Right hindlimb (tissue), 1 donor: ENCODE results near the gene SFXN3.

Experiments used
- DNase-seq: peaks from one replicate; pipeline ENCODE4 v3.0.0-alpha.2; 2018

SFXN3 gene

DNA sequence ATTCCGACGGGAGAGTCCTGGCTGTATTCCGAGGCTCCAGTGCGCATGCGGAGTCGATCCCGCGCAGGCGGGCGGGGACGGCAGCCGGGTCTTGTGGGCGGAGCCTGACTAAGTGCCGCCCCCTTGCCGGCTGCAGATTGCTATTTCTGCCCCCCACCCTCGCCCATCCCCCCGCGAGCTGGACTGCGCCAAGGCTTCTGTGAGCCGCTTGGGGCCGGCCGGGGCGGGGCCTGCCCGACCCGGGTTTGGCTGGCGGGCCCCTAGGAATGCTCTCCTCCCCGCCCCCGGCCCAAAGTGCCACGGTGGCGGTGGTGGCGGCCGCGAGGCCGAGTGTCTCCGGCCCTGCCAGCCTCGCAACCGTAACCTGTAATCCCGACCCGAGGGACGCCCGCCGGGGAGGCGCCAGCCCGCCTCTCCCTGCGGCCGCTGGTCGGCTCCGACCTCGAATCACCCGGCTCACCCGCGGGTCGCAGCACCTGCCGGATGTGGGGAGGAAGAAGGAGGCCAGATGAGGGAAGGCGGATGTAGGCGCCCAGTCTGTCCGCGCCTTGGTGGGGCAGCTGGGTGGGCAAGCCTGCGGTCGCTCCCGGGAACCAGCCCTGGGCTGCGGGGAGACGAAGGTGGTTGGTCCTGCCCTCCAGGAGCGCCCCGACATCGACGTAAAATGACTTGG lies 30.1 kb downstream of the SFXN3 start:
- peak; percentile 98 for DNase-seq

DNA sequence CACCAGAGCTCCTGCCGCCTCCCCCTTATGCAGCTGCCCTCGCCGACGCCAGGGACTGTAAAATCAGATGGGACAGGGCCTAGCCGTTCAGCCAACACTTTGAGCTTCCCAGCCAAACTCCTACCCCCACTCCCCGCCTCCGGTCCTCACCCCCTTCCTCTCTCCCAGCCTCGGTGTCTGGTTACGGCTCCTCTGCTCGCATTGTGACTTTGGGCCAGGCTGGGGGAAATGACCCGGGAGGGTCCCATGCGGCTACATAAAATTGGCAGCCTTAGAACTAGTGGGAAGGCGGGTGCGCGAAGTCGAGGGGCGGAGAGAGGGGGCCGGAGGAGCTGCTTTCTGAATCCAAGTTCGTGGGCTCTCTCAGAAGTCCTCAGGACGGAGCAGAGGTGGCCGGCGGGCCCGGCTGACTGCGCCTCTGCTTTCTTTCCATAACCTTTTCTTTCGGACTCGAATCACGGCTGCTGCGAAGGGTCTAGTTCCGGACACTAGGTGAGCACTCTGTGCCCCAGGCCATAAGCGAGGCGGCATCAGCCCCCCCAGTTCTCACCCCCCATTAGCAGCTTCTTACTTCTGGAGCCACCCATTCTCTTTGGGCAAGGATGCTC lies 30.7 kb downstream of the SFXN3 start, which contains the start of gene KAZALD1:
TSS of gene KAZALD1 (plus strand) at position 366 of the 608 bp plus-strand sequence. CDS start 604 bp downstream, outside the sequence.
- DNase-seq, result peak; percentile 97

DNA sequence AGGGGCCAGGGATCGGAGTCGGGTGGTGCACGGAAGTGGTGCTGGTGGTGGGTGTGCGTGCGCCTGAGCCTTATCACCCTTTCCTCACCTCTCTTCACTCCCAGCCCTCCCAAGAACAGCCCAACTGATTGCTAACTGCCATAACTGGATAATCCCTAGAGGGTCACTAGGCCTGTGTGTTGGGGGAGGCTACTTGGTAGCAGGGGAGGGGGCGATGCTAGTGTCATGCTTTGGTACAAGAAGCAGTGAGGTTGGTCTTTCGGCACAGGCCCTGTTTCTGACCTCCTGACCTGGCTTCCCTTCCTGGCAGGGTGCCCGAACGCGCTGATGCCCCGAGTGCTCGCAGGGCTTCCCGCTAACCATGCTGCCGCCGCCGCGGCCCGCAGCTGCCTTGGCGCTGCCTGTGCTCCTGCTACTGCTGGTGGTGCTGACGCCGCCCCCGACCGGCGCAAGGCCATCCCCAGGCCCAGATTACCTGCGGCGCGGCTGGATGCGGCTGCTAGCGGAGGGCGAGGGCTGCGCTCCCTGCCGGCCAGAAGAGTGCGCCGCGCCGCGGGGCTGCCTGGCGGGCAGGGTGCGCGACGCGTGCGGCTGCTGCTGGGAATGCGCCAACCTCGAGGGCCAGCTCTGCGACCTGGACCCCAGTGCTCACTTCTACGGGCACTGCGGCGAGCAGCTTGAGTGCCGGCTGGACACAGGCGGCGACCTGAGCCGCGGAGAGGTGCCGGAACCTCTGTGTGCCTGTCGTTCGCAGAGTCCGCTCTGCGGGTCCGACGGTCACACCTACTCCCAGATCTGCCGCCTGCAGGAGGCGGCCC lies 31.4 kb downstream of the SFXN3 start:
- DNase-seq, result peak; percentile 80

DNA sequence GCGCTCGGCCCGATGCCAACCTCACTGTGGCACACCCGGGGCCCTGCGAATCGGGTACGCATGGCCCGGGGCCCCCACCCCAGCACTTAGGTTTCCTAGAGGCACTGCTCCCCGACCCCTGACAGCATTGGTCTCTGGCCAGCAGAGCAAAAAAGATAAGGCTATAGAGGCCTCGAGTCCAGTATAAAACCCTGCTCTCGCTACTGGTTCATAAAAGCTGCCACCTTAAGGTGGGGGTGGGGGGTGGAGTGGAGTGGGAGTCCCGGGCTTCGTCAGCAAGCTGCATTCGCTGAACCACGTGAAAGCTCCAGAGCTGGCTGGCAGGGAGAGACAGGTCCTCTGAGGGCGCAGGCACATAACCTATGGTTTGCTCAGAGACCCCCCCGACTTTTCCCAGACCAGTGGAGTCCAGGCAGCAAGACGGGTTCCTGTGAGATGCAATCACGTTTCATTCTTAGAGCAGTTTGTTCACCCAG lies 32.1 kb downstream of the SFXN3 start:
- DNase-seq, result no peak

DNA sequence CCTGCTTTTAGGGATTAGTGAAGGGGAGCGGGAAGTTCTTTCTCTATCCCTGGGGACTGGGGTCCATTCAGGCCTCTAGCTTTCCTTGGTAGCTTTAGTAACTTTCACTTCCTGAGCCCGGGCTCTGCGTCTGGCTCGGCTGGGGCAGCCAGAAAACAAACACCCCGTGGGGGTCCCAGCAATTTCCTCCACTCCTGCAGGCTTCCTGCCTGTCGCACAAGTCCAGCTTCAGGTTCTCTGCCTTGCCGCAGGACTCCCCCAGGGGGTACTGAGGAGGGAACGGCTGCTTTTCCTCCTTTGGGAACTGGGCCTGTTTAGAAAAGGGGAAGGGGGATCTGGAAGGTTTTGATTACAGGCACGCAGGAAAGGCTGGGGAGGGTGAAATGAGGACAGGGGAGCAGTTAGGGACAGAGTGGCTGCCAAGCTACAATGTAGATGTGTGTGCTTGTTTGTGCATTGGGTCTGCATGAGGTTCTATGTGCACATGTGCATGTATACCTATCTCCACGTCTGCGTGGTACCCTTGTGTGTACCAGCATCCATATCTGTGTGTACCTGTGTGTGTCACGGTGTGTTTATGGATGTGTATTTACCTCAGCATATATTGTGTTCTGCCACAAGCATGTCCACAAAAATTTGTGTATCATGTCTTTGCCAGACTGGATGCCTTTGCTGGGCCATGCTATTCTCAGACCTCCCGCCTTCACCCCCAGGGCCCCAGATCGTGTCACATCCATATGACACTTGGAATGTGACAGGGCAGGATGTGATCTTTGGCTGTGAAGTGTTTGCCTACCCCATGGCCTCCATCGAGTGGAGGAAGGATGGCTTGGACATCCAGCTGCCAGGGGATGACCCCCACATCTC lies 32.7 kb downstream of the SFXN3 start:
- no peak for DNase-seq

DNA sequence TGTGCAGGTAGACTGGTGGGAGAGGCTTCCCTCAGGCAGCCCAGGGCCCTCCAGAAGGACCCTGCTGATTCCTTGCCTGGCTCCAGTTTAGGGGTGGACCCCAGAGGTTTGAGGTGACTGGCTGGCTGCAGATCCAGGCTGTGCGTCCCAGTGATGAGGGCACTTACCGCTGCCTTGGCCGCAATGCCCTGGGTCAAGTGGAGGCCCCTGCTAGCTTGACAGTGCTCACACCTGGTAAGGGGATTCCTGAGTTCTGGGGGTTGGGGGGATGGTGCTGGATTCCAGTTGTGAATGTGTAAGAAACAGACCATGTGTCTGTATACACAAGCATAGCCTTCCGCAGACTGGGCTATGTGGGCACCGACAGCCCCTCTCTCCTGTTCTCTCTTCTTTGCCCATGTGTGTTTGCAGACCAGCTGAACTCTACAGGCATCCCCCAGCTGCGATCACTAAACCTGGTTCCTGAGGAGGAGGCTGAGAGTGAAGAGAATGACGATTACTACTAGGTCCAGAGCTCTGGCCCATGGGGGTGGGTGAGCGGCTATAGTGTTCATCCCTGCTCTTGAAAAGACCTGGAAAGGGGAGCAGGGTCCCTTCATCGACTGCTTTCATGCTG lies 33.5 kb downstream of the SFXN3 start:
- no peak for DNase-seq

DNA sequence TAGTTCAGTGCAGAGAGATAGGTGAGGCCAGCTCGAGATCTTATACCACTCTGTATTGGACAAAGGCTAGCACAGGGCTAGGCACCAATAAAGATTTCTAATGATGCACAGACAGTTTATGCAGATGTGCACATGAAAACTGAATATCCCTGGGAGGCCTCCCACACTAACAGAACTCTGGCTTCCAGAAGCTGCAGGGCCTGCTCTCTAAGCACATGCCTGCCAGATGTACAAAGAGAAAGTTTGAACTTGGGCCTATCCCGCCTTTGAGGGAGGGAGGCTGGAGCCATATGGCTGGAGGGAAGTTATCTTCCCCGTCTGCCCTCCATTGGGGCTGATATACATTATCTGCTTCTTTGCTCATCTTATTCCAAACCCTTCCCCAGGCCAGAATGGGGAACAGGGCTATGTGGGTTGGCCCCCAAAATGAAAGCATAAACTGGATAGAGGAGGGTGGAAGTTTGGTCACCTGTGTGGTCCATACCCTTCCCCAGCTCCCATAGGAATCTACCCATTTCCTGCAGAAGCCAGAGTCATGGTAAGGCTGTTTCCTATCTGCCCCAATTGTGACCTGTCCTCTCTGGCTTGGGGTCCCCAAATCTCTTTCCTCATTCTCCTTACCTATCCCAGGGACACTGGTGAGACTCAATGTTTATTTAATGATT lies 34.6 kb downstream of the SFXN3 start:
- peak; percentile 72 for DNase-seq

DNA sequence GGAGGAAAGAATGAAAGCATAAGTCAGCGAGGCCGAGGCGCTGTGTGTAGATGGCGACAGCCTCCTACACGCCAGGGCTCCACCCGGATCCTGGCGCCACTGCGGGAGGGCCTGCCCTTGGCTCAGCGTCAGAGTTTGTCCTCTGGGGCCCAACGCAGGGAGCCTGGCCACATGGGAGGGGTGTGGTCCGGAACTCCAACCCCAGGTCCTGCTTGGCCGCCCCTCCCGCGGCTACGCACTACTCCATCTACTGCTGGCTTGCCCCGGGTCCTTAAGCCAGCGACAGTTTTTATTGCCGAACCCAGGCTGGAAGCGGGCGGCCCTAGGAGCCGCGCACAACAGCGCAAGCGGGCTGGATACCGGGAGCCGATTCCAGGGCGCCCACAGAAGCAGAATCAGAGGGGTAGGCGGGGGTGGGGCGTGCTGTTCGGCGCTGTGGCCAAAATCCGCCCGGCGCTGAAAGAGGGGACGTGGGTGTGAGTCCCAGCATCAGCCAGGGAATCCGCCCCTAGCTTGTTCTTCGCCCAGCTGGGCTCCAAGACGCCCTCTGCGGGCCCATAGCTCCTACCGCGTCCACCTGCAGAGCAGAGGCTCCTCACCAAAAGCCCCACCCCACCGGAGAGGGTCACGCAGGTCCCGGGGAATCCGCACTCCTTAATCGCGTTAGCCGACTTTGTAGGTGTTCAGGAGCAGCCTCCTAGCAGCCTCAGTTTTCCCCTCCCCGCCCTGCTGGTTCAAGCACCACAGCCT lies 35.3 kb downstream of the SFXN3 start:
- peak; percentile 72 for DNase-seq

DNA sequence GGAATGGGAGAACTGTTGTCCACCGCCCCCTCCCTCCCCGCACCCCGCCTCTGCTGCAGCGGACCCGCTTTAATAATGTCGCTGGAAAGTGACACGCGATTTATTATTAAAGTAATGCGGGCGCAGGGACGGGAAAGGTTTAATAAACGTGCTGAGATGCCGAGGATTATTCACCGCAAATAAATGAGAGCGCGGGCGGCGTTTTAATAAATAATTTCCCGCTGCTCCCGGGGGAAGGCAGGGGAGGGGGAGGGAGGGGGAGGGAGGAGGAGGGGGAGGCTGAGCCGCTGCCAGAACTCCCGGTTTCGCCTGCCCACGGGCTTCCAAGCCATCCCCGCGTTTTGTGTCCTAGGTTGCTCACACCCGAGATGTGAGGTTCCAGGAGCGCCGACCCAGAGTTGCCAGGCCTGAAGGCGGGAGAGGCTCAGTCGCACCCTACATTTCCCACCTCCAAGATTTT lies 35.9 kb downstream of the SFXN3 start:
- peak; percentile 60 for DNase-seq

DNA sequence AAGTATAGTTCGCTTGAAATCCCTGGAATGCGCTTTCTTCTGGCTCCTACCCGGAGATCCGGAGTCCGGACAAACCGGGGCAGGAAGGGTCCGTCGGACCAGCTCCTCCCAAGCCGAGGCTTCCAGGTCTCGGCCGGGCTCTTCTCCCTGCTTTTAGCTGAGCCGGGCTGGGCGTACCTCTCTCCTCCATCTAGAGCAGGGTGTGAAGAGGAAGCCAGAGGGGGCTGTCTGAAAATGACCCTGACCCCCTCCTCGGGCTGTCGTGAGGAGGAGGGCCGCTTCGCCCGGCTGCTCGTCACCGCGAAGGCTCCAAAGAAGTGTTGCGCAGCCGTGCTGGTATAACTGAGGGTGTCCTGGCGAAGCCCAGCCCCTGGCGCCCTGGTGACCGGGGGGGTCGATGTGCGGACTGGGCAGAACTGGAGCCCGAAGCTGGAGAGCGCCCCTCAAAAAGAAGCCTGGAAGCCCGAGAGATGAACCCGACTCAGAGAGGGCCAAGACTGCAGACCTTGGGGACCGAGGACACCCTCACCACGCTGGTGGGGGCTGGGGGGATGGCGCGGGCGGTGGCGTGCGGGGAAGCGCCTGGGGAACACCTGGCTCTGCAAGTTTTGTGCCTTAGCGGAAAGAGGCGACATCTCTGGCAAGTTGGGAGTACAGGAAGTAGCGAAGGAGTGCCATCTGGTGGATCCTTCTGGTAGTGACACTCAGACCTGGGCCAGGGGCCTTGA lies 36.5 kb downstream of the SFXN3 start:
- DNase-seq, result peak; percentile 88

DNA sequence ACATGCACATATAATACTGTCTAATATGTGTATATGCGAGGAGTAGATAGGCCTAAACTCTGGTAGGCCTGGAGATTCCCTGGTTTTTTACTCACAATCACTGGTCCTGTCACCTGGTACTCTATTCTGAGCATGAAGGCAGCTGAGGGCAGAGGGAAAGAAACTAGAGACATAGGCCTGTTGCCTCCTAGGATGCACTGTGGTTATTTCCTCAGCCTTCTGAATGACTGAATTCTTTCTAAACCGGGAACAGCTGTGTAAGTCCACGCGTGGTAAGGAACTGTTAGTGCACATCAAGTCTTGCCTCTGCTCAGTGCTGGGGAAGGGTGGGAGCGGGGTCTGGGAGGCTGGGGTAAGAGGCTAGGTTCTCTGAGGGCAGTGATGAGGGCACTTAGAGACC lies 38.4 kb downstream of the SFXN3 start:
- DNase-seq, result no peak

DNA sequence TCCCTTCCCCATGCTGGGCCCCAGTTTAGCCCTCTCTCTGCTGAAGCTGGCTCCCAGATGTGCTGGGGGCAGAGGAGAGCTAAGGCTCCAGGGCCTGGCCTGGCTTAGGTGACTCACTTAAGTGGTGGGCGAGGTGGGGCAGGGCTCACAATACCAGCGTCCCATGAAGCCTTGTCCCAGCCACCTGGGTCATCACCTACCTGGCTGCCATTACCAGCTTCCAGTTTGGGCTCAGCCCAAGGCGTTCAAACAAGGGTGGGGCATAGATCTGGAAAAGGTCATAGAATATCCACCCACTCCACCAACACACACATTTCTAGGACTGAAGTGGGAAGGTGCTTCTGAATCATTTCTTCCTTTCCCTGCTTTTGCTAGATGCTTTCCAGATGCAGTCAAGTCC lies 39.1 kb downstream of the SFXN3 start:
- no peak for DNase-seq

DNA sequence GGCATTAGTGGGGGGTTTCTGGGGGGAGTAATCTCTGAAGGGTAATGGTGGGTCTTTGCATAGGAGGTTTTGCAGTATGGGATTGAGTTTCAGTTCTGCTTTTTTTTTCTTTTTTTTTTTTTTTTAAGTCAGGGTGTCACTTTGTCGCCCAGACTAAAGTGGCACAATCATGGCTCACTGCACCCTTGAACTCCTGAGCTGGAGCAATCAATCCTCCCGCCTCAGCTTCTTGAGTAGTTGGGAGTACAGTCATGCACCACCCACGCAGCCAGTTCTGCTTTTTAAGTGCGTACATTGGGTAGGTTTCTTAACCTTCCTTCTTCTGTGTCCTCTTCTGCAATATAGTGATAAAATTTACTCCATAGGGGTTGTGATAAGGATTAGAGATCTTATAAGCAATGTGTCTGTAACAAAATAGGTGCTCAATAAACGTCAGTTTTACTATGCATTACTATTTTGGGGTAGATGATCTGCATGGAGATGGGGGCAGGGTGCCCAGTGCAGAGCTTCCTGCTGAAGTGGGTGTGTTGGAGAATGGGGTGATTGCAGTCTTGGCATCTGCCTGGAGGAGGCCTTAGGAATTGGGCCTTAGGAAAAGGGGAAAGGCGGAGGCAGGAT lies 40.3 kb downstream of the SFXN3 start:
- DNase-seq, result no peak

DNA sequence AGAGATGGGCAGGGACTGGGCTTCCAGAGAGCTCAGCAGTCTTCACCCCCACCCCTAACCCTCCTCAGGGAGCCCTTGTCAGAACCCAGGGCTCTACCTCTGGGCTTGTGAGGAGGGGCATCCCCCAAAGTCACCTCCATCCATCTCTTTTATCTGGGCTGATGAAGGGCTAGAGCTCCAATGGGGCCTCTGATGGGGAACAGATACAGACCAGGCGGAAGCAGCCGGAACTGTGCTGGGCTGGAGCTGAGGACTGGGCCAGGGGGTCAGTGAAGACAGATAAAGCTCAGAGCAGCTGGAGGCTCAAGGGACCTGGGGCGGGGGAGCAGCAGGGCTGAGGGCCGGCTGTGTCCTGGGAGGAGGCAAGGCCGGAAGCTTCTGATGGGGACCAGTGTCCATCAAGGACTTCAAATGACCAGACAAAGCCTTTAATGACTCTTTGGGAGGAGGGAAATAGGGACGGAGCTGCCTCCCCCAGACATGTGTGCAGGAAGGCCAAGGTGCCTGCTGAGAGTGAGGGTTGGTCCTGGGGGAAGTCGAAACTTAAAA lies 40.9 kb downstream of the SFXN3 start:
- DNase-seq, result no peak

DNA sequence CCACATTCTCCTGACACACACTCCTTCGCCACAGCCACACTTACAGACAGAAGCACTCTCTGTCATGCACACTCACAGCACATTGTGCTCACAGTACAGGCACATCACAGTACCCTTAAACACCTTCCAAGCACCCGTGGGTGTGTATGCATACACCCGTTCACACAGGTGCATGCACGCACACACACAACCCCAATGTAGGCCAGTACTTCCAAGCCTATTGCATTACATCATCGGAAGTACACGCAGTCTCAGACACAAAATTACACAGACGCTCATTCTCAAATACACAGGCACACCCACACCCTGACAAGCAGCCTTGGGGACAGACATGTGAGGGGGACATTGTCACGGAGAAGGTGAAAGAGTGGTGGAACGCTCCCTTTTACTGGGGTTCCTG lies 41.9 kb downstream of the SFXN3 start:
- no peak for DNase-seq

DNA sequence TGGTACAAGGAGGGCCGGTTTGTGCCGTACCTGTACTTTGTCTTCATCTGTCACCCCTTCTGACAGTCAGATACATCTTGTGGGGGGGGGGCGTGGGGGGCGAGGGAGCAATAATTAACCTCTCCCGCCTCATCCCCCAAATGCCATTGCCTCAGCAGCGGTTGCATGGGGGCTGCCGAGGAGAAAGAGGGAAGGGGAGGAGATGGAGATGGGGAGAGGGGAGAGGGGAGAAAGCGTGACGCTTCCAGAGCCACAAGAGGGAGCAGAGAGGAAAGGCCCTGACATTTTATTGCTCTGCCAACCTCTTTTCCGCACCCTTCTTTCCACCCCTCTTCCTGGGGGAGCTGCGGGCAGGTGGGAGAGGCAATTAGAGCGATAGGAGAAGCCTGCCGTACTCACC lies 42.6 kb downstream of the SFXN3 start:
- no peak for DNase-seq

DNA sequence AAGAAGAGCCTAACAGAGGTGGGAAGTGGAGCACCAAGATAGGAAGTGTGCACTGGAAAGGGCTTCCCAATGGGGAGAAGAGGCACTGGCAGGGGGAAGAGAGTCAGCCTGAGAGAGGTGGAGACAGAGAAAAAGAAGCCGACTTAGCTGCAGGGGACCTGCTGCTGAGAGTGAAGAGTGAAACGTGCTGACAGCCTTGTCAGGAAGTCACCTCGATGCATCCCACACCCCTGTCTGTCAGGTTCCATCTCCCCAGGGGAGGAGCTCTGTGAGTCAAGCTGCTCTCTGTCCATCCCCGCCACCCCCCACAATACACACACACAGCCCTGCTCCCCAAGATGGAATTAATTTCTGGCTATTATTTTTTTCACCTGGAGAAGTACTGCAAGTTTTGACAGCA lies 44.7 kb downstream of the SFXN3 start:
- DNase-seq, result no peak

DNA sequence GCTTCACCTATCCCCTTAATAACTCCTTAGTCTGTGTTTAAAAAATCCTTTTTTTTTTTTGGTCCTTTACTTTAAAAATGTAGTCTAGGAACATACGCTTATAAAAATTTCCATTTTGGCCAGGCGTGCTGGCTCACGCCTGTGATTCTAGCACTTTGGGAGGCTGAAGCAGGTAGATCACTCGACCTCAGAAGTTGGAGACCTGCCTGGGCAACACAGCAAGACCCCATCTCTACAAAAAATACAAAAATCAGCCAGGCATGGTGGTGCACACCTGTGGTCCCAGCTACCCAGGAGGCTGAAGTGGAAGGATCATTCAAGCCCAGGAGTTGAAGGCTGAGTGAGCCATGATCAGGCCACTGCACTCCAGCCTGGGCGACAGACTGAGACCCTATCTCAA lies 45.6 kb downstream of the SFXN3 start:
- DNase-seq, result no peak

DNA sequence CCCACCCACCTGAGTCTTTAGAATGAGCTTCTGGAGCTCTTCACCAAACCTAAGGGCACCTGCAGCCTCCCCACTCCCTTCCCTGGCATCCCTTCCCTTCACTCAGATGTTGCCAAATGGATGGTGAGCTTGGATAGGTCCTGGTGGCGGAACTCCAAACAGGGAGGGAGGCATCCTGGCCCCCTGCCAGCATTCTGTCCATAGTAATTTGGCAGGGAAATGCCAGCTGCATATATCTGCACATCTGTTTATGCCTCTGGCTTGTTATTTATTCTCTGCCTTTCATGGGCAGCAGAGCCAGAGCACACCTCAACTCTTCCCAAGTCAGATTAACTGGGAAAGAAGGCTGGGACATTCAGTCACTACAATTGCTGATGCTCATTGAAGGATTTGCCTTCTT lies 48.8 kb downstream of the SFXN3 start:
- no peak for DNase-seq
